ENCODE results near the gene GSTT4.

DNA sequence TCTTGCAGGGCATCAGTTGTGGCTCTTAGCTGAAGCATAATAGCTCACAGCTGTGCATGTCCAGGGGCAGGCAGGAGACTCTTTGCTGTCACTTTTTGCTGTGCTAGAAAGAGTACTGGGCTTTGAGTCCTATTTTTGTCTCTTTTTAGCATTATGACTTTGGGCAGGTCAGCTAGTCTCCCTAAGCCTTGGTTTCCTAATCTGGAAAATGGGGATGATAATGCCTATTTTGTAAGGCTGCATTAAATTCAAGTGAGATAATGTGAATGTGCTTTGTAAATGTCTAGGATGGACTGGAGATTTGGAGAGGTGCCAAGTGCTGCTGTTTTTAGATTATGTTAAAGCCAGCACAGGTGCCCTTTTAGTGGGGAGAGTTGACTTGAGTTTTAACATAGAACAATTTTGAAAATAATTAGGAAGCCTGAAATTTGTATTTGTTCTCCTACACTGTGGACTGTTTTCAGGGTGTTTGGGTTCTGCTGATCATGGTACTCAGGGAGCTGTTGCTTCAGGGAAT is 25.0 kb upstream of the GSTT4 start:
- TF ChIP-seq YY1 (IDR thresholded peaks at IDR 0.05; ENCODE audit: low read depth) = no peak
- TF ChIP-seq CTCF (IDR thresholded peaks at IDR 0.05) = no peak
- TF ChIP-seq FOXJ3 (CRISPR knock-in tag; IDR thresholded peaks at IDR 0.05) = no peak
- TF ChIP-seq MXI1 (IDR thresholded peaks at IDR 0.05; ENCODE audit: low read depth, low read length) = no peak
- no peak for TF ChIP-seq RFX5 (IDR thresholded peaks at IDR 0.05; ENCODE audit: low read length)
- TF ChIP-seq USF1 (IDR thresholded peaks at IDR 0.05; ENCODE audit: borderline replicate concordance, low read depth) = no peak
- TF ChIP-seq TAF1 (IDR thresholded peaks at IDR 0.05; ENCODE audit: borderline replicate concordance, low read depth, low read length) = no peak
- TF ChIP-seq ELF1 (IDR thresholded peaks at IDR 0.05) = no peak
- no peak for TF ChIP-seq POLR2AphosphoS5 (IDR thresholded peaks at IDR 0.05; ENCODE audit: low read depth, low read length)
- TF ChIP-seq EP300 (IDR thresholded peaks at IDR 0.05; ENCODE audit: borderline replicate concordance in 1 of 2, low read depth in 1 of 2, low read length in 1 of 2) = no peak
